GM18505 (cell line): Measurements from ENCODE around the gene BSPRY.

Experiments
- ATAC-seq: cut with Tn5 transposase; IDR thresholded peaks from one replicate; pipeline ENCODE4 v1.9.1; 2021; ENCODE audit not compliant: unreplicated experiment
- POLR2A ChIP-seq: IDR thresholded peaks from 4 replicates; pipeline ENCODE4 v1.6.1; 2011; ENCODE audit warnings: borderline replicate concordance; ENCODE audit not compliant: insufficient read depth, insufficient read length; ENCODE audit errors: extremely low read depth

Gene BSPRY

DNA sequence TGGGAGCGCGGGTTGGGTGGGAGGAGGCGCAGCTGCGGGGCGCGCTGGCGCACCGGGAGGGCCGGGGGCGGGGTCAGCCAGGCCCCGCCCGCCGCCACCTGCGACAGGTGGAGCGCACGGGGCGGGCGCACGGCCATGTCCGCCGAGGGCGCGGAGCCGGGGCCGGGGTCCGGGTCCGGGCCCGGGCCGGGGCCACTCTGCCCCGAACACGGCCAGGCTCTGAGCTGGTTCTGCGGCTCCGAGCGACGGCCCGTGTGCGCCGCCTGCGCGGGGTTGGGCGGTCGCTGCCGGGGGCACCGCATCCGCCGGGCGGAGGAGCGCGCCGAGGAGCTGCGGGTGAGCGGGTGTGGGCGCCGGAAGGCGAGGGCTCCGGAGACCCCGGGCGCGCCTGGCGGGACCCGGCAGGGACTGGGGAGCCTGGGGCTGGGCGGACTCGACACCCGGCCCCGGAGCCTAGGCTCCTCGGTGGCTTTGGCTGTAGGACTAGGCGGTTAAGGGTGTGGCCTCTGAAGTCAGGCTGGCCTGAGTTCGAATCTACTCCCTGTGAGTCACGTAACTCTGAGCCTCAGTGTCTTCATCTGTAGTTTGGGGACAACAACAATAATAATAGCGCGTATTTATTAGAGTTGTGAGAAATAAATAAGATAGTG, at the start of gene BSPRY:
Gene BSPRY (plus strand): TSS at position 97 of the 650 bp plus-strand sequence. CDS start 39 bp downstream, at position 136.
- ATAC-seq = peak; percentile 36
- TF ChIP-seq POLR2A = no peak

GRCh38 chr9:113299800-113300292, 49.5 kb upstream of the BSPRY start:
- TF ChIP-seq POLR2A = no peak
- ATAC-seq = no peak

DNA sequence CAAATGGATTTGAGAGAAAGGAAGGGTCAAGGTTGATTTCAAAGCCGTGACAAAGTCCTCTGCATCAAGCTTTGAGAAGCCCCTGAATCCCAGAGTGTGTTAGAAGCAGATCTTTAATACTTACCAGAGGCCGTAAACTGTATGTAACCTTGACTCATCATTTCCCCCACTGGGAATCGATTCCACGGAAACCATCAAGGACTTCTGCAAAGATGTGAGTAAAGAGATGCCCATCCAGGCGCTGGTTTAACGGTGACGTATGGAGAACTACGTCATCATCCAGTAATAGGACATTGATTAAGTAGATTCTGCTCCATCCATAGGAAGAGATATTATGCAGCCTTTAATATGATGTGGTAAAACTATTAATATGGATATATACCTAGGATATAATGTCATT, 47.8 kb upstream of the BSPRY start:
- no peak for ATAC-seq

DNA sequence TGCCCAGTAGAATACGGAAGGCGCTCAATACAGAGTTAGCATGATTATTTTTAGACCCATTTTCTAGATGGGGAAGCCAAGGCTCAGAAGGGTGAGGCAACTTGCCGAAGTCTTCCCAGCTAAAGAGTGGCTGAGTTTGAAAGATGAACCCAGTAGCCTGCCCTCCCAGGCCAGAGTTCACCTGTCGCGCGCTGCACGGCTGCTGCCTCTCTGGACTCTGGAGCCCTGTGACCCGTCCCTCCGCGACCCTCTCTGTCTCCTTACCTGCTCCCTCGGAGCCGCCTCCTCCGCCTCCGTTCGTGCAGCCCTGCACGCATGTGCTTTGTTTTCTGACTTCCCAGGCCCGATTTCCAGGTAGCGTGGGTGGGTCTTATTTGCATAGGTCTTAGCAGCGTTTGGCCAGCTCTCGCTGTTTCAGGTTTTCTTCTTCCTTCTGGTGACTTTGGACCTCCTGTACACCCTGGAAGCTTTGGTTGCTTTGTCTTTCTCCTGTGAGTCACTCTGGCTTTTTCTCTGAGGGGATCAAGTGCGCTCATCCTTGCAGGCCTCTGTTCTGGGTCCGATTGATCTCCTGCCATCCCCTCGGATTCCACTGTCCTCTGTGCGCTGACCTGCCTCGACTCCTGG, 46.4 kb upstream of the BSPRY start, which contains the start of gene RNF183:
Gene RNF183 (minus strand): TSS at position 585 of the 627 bp plus-strand sequence. CDS start 5,192 bp downstream, outside the sequence.
- no peak for TF ChIP-seq POLR2A
- no peak for ATAC-seq

More for the DNA sequence above, 47.8 kb upstream of the BSPRY start:
- TF ChIP-seq POLR2A = no peak

DNA sequence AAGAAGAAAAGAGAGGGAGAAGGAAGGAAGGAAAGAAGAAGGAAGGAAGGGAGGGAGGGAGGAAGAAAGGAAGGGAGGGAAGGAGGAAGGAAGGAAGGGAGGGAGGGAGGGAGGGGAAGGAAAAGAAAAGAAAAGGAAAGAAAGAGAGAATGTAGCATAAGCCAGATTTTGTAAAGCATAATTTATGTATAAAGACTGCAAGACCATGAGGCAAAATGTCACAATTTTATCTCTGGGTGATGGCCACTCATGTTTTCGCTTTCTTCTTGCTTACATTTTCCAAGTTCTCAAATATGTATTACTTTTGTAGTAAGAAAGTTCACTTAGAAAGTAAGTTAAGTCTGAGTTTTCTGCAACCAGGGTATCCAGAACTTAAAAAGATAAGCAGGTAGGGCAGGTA, 42.8 kb upstream of the BSPRY start:
- TF ChIP-seq POLR2A = no peak
- no peak for ATAC-seq

DNA sequence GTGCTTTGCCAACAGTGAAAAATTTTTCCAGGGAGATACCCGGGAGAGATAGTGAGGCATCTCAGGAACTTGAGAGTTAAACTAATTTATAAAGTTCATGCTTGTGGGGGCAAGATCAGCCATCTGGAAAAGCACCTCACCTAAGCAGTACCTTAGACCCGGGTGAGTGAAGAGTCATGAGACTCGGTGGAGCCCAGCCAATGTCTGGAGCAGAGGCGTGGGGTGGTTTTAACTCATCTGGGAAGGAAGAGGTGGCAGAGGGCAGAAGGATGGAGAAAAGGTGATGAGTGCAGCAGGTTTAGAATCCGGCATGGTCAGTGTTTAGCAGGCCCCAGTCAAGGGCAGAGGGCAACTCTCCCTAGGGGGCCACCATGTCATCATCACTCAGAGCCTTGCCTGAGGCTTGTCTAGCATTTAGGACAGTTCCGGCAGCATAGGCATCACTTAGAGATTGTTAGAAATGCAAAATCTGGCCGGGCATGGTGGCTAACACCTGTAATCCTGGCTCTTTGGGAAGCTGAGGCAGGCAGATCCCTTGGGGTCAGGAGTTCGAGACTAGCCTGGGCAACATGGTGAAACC, 41.9 kb upstream of the BSPRY start:
- TF ChIP-seq POLR2A = no peak
- ATAC-seq = no peak

DNA sequence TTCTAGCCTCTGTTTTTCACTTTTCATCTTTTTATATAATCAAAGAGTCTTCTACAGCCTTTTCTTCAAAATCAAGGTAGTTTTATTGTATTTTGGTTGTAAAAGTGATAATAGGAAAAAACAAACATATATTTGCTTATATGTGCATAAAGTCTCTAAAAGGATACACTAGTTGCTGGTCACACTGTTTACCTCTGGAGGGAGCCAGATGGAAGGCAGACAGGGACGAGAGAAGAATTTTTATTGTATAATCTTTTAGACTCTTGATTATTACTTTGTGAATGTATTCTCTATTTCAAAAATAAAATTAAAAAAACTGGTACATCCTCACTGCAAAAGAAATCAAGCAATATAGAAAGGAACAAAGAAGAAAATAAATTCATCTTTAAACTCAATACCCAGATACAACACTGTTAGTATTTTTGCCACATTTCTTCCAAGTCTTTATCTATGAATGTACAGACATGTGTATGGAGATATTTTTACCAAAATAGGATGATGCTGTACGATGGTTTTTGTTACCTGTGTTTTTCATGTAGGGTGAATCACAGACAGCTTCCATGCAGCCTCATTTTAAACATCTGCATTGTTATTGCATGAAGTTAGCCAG, 40.0 kb upstream of the BSPRY start:
- no peak for TF ChIP-seq POLR2A
- no peak for ATAC-seq

DNA sequence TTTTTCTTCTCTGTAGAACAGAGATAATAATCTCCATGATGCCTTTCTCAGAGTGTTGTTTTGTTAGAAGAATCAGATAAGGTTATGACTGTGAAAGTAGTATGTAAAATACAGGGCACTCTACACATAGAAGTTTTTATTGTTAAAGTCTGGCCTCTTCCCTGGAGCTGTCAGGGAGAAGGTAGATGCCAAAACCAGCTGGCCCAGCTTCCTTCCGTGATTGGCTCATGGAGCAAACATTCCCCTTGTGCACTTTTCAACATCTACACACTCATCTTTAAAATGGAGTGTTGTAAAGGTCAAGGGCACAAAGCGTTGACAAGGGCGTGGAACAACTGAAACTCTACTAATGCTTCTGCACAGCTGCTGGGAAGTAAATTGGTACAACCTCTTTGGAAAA, 38.8 kb upstream of the BSPRY start:
- no peak for ATAC-seq
- TF ChIP-seq POLR2A = no peak

DNA sequence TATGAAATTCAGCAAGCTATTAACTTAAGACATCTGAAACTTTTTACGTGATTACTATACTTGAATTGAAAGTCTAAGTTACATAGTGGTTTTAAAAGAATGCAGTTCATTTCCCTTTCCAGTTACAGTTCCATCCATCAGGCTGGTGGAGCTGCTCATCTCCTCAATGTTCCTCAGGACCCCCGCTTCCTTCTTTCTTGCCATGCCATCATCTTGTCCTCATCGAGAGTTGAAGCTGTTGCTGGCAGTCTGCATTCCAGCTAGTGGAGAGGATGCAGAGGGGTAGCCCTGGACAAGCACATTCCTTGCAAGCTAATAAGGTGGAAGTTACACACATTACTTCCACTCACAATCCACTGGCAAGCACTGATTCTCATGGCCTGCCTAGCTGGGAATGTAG, 37.4 kb upstream of the BSPRY start:
- no peak for TF ChIP-seq POLR2A
- no peak for ATAC-seq

DNA sequence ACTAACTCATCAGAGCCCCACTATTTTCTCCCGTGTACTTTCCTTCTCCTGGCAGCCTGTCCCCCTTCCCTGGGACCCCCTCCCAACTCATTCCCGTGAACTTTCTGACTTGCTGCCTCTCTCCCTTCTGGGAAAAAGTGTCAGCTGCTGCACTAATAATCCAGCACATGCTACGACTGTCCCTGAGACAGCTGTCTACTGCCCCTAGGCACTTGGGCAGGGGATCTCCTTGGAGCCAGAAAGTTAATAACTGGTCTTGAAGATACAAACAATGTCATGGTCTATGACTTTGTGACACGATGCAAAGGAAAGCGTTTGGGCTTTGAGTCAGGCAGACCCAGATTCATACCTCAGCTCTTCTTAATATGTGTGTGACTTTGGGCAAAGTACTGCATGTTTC, 36.1 kb upstream of the BSPRY start:
- TF ChIP-seq POLR2A = no peak
- ATAC-seq = no peak

GRCh38 chr9:113315231-113315630, 34.1 kb upstream of the BSPRY start:
- TF ChIP-seq POLR2A = no peak
- ATAC-seq = no peak

GRCh38 chr9:113316030-113316429, 33.3 kb upstream of the BSPRY start:
- no peak for TF ChIP-seq POLR2A
- ATAC-seq = no peak

DNA sequence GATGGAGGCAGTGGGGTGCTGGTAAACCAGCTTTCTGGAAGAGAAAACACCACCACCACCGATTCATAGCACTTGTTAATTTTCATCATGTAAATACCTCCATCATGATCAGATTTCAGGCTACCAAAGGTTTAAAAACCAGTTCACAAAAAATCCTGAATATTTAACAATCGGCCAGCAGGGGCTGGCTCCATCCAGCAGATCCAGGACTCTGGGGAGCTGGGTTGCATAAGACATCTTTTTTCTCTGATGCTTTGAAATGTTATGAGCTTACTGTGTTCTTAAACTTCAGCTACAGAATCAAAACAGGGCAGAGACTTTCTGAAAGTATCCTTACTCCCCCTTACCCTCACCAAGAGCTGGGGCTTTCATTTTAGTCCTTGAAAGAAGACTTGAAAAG, 31.6 kb upstream of the BSPRY start:
- TF ChIP-seq POLR2A = no peak
- ATAC-seq = no peak
